IMR-90 (cell line): Measurements from ENCODE around the gene OPN1LW. TPM values are rescaled to one million over a fixed set of nuclear protein-coding genes. Genes with fewer than 3 reads are reported as not detected.
"Not testable (repeated sequence)": the region's sequence is repeated elsewhere in the genome, so short reads cannot be mapped to it uniquely, and the experiment has no call there.

ENCODE experiments used
- ATAC-seq: fragments of 200-7000 bp; cut with Tn5 transposase; 2 replicates; pipeline ENCODE4 v1.9.1; 2020; ENCODE audit warnings: low read depth, mild to moderate bottlenecking, moderate library complexity
- BruUV-seq: library from RNA; stranded (reverse); fragments of 400-500 nt; replicated peaks from 2 replicates; lab custom pipeline; 2021; lab: Mats Ljungman, UMichigan
- CTCF ChIA-PET: fragments of 300-600 bp; formaldehyde crosslinking; extraction: SDS; loops from one replicate; lab custom pipeline; 2021; ENCODE audit warnings: antibody characterized with exemption; lab: Yijun Ruan, JAX
- POLR2A ChIA-PET: fragments of 300-600 bp; sonication (Branson Sonifier 250); formaldehyde crosslinking; loops from one replicate; lab custom pipeline; 2022; ENCODE audit warnings: antibody characterized with exemption; ENCODE audit not compliant: unreplicated experiment; lab: Charles Lee
- DNase-seq: peaks from one replicate; pipeline ENCODE4 v3.0.0; 2013
- H2AFZ ChIP-seq: replicated peaks from 2 replicates; pipeline ENCODE3; 2013; ENCODE audit warnings: low read length, mild to moderate bottlenecking; ENCODE audit not compliant: poor library complexity
- H2AK5ac ChIP-seq: 2 replicates; pipeline ENCODE4 v1.6.1; 2013; ENCODE audit warnings: low read depth, low read length, inconsistent platforms
- H2AK9ac ChIP-seq: replicated peaks from 2 replicates; pipeline ENCODE3; 2013; ENCODE audit warnings: mild to moderate bottlenecking, low read depth, low read length, moderate library complexity; ENCODE audit not compliant: poor library complexity
- H2BK120ac ChIP-seq: 2 replicates; pipeline ENCODE4 v1.6.1; 2013; ENCODE audit warnings: low read depth, low read length, inconsistent platforms
- H2BK15ac ChIP-seq: 3 replicates; pipeline ENCODE4 v1.6.1; 2013; ENCODE audit warnings: low read depth, low read length, inconsistent platforms
- H2BK20ac ChIP-seq: 2 replicates; pipeline ENCODE4 v1.6.1; 2013; ENCODE audit warnings: low read depth, mild to moderate bottlenecking, inconsistent platforms, low read length, moderate library complexity
- H2BK5ac ChIP-seq: 2 replicates; pipeline ENCODE4 v1.6.1; 2013; ENCODE audit warnings: mild to moderate bottlenecking, low read depth, low read length, inconsistent platforms; ENCODE audit not compliant: poor library complexity, severe bottlenecking
- H3K14ac ChIP-seq: replicated peaks from 2 replicates; pipeline ENCODE4 v1.6.1; 2013; ENCODE audit warnings: low read depth, low read length, inconsistent platforms
- H3K18ac ChIP-seq: 2 replicates; pipeline ENCODE4 v1.6.1; 2013; ENCODE audit warnings: low read depth, low read length, control low read depth
- H3K23ac ChIP-seq: 2 replicates; pipeline ENCODE4 v1.6.1; 2013; ENCODE audit warnings: low read depth, low read length, inconsistent platforms
- H3K27ac ChIP-seq: 2 replicates; pipeline ENCODE4 v1.5.1; 2013; ENCODE audit warnings: mild to moderate bottlenecking, control low read depth, low read length; ENCODE audit not compliant: insufficient read depth
- H3K27me3 ChIP-seq: 2 replicates; pipeline ENCODE4 v1.6.1; 2013; ENCODE audit warnings: low read length; ENCODE audit not compliant: control insufficient read depth, insufficient read depth
- H3K36me3 ChIP-seq: 2 replicates; pipeline ENCODE4 v1.6.1; 2013; ENCODE audit warnings: low read length, mixed read lengths; ENCODE audit not compliant: control insufficient read depth, insufficient read depth
- H3K4ac ChIP-seq: 2 replicates; pipeline ENCODE4 v1.6.1; 2013; ENCODE audit warnings: low read depth, low read length, inconsistent platforms
- H3K4me1 ChIP-seq: 2 replicates; pipeline ENCODE4 v1.6.1; 2013; ENCODE audit warnings: low read length, mixed read lengths; ENCODE audit not compliant: control insufficient read depth, insufficient read depth
- H3K4me2 ChIP-seq: 2 replicates; pipeline ENCODE4 v1.6.1; 2013; ENCODE audit warnings: low read depth, mild to moderate bottlenecking, control low read depth, low read length, moderate library complexity
- H3K4me3 ChIP-seq: 2 replicates; pipeline ENCODE4 v1.5.1; 2013; ENCODE audit warnings: low read depth, mild to moderate bottlenecking, control low read depth, low read length, moderate library complexity; ENCODE audit not compliant: insufficient read depth
- H3K56ac ChIP-seq: 2 replicates; pipeline ENCODE4 v1.6.1; 2013; ENCODE audit warnings: low read length, inconsistent platforms; ENCODE audit not compliant: insufficient read depth; ENCODE audit errors: extremely low read depth
- H3K79me1 ChIP-seq, 2 experiments: 2 replicates each; pipeline ENCODE4 v1.6.1; 2013; ENCODE audit warnings: low read length in 2 of 2, inconsistent platforms in 1 of 2, low read depth in 1 of 2
- H3K9ac ChIP-seq: 2 replicates; pipeline ENCODE4 v1.6.1; 2013; ENCODE audit warnings: low read depth, low read length, control low read depth
- H3K9me1 ChIP-seq: 2 replicates; pipeline ENCODE4 v1.6.1; 2013; ENCODE audit warnings: low read length, inconsistent platforms; ENCODE audit not compliant: insufficient read depth
- H3K9me3 ChIP-seq: 2 replicates; pipeline ENCODE4 v1.6.1; 2013; ENCODE audit warnings: low read length; ENCODE audit not compliant: control insufficient read depth, insufficient read depth
- H4K20me1 ChIP-seq: 2 replicates; pipeline ENCODE4 v1.6.1; 2013; ENCODE audit warnings: low read length, inconsistent platforms; ENCODE audit not compliant: insufficient read depth
- H4K5ac ChIP-seq: 2 replicates; pipeline ENCODE4 v1.6.1; 2013; ENCODE audit warnings: mild to moderate bottlenecking, low read depth, low read length, control low read depth
- H4K8ac ChIP-seq, 2 experiments: 2 replicates each; pipeline ENCODE4 v1.6.1; 2013; ENCODE audit warnings: low read depth in 2 of 2, low read length in 2 of 2, control low read depth in 1 of 2, inconsistent platforms in 1 of 2
- H4K91ac ChIP-seq: 2 replicates; pipeline ENCODE4 v1.6.1; 2013; ENCODE audit warnings: low read depth, low read length, inconsistent platforms; ENCODE audit not compliant: insufficient read depth
- WGBS, 2 experiments: methylation state at CpG; one replicate each; pipeline versions ENCODE4 v1.1.5 to v1.1.7; 2013; ENCODE audit warnings: missing lambda C conversion rate in 2 of 2; ENCODE audit not compliant: insufficient read length in 1 of 2; ENCODE audit errors: extremely low coverage in 2 of 2; 5-methylcytosine and 5-hydroxymethylcytosine counted together
- dilution Hi-C: fragments of 300-500 bp; cut with HindIII; formaldehyde crosslinking; loops from one replicate; pipeline ENCODE4 v1.14.3; 2018; ENCODE audit warnings: low sequenced_read_pairs; ENCODE audit not compliant: unreplicated experiment
- in situ Hi-C: fragments of 300-500 bp; cut with MboI; formaldehyde crosslinking; loops from 3 replicates; pipeline ENCODE4 v1.14.3; 2019; ENCODE audit warnings: low sequenced_read_pairs, inconsistent platforms, mixed read lengths
- intact Hi-C: fragments of 100-400 bp; cut with micrococcal nuclease; formaldehyde crosslinking; loops from 2 replicates; pipeline ENCODE4 v1.10.0; 2022
- polyA plus RNA-seq, 3 experiments: library from polyadenylated mRNA; depleted of rRNA; stranded (reverse); fragments of >200 nt; gene quantifications; 2 replicates each; pipeline ENCODE4 v1.2.3, GENCODE V29; 2012; ENCODE audit warnings: low replicate concordance in 1 of 3
- total RNA-seq: library from RNA; depleted of rRNA; stranded (reverse); fragments of >200 nt; gene quantifications from 2 replicates; pipeline ENCODE4 v1.2.3, GENCODE V29; 2012

Gene OPN1LW
- total and polyA plus RNA-seq, 2 of the 4 experiments (the other 2 are of a cell fraction), result not detected

DNA sequence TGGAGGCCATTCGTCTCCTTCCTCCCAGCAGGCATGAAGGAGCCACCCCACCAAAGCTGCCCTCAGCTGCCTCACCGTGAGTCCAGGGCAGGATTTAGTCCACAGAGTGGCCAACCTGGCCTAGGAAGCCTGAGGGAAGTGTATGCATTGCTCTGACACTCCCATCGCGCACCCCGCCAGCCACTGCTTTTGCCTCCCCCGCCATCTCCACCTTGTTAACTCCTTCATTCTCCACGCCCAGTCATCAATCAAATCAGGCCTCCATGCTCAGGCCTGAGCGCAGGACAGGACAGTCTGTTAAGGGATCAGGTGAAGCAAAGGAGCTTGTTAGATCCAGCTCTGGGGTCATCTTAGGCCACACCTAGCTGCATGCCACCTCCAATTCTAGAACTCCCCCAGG, 48.8 kb downstream of the OPN1LW start:
- dilution Hi-C loops, in situ Hi-C loops, intact Hi-C loops, H2BK20ac ChIP-seq, CTCF ChIA-PET, H3K4me1 ChIP-seq, H3K18ac ChIP-seq, H3K4me2 ChIP-seq, H2AFZ ChIP-seq, H4K91ac ChIP-seq, H2BK120ac ChIP-seq, H2AK5ac ChIP-seq, H3K14ac ChIP-seq, H3K56ac ChIP-seq, H2BK15ac ChIP-seq, DNase-seq, H3K4ac ChIP-seq, H3K27me3 ChIP-seq, H3K4me3 ChIP-seq, POLR2A ChIA-PET, H3K79me1 ChIP-seq, H3K9me3 ChIP-seq, BruUV-seq, H4K20me1 ChIP-seq, H3K9ac ChIP-seq, H2AK9ac ChIP-seq, H3K36me3 ChIP-seq, ATAC-seq, H3K27ac ChIP-seq, H4K8ac ChIP-seq, H3K9me1 ChIP-seq, H4K5ac ChIP-seq, H3K23ac ChIP-seq, H2BK5ac ChIP-seq: not testable (repeated sequence)
- no CpG with 5 or more reads among the region's 8 CpGs for WGBS, 2 experiments

DNA sequence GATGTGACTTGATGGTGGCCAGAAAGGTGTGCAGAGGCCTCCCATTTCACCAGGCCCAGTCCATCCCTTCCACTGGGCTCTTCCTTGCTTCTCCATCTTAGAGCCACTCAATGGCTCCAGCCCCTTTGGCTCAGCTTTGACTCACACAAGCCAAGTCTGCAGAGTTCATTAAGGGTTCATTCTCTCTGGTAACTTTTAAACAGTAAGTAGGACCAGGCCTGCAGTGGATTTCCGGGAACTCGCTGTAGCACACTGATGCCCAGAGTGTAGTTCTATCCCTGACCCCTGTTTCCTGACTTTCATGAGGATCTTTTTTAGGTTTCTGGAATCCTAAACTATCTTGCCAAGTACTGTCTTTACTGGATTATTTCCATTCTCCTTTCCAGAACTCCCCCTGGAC, 50.3 kb downstream of the OPN1LW start:
- H3K9me1 ChIP-seq, H3K4ac ChIP-seq, H3K4me2 ChIP-seq, H2AFZ ChIP-seq, H3K23ac ChIP-seq, dilution Hi-C loops, H2BK5ac ChIP-seq, H3K18ac ChIP-seq, H2BK15ac ChIP-seq, H3K4me1 ChIP-seq, H3K79me1 ChIP-seq, H2BK20ac ChIP-seq, H3K14ac ChIP-seq, H3K9me3 ChIP-seq, H3K27ac ChIP-seq, H3K27me3 ChIP-seq, H3K4me3 ChIP-seq, POLR2A ChIA-PET, H3K56ac ChIP-seq, H4K91ac ChIP-seq, H2BK120ac ChIP-seq, BruUV-seq, ATAC-seq, in situ Hi-C loops, intact Hi-C loops, H3K9ac ChIP-seq, CTCF ChIA-PET, H4K8ac ChIP-seq, H2AK5ac ChIP-seq, H4K20me1 ChIP-seq, H2AK9ac ChIP-seq, DNase-seq, H3K36me3 ChIP-seq, H4K5ac ChIP-seq: not testable (repeated sequence)
- no CpG with 5 or more reads among the region's 2 CpGs for WGBS, 2 experiments
